HG03066 (cell line): Measurements from ENCODE around the gene SKAP1.

Source experiments
- ATAC-seq: cut with Tn5 transposase; IDR thresholded peaks from one replicate; pipeline ENCODE4 v1.9.1; 2021; ENCODE audit warnings: low read depth; ENCODE audit not compliant: unreplicated experiment

SKAP1 gene

DNA sequence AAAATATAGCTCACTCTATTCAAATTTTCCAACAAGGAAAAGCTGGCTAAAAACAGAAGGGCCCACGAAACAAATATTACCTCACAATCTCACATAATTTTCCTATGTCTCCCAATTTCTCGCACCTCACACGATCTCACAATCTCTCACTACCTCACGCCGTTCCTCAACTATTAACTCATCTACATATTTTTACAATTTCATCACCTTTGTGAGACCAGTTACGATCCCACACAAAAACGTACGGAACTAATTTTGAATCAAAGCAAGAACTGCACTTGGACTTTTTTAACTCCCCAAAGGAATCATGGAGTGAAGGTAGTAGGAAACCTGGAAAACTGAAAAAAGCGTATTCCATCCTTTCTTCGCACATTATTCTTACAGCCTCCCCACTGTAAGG, 329.9 kb downstream of the SKAP1 start:
- no peak for ATAC-seq

DNA sequence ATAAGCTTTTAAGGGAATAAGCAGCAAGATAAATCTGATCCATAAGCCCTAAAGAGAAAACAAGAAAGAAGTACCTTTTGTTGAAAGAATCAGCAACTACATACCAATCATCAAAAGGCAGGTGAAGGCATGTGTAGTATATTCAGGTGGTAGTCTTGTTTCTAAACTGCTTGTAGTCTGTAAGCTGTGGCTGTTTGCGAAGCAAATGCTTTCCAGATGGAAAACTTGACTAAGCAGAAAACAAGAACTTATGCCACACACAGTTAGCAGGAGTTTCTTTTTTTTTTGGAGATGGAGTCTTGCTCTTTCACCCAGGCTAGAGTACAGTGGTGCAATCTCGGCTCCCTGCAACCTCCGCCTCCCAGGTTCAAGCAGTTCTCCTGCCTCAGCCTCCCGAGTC, 334.4 kb downstream of the SKAP1 start:
- no peak for ATAC-seq

DNA sequence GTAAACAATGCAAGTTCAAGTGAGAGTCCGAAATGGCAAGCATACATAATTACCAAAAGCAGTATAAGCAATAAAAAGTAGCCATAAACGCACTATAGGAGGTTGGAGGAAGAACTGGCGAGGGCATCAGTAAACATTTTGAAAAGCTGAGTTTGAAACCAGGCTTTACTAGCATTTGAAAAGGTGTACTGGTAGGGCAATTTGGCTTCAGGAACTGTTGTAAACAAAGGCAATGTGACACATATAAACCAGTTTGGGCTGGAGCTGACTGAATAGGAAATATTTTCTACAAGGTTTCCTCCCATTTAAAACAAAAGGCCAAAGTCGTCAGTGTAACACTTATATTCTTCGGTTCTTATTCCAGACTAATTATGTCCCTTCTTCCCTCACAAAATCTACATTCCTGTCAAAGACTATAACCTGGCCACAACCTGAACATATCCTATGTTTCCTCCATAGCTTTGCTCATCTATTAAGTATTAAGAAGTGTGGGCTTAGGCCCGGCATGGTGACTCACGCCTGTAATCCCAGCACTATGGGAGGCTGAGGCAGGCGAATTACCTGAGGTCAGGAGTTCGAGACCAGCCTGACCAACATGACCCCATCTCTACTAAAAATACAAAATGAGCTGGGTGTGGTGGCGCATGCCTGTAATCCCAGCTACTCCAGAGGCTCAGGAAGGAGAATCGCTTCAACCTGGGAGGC, 336.5 kb downstream of the SKAP1 start:
- no peak for ATAC-seq

DNA sequence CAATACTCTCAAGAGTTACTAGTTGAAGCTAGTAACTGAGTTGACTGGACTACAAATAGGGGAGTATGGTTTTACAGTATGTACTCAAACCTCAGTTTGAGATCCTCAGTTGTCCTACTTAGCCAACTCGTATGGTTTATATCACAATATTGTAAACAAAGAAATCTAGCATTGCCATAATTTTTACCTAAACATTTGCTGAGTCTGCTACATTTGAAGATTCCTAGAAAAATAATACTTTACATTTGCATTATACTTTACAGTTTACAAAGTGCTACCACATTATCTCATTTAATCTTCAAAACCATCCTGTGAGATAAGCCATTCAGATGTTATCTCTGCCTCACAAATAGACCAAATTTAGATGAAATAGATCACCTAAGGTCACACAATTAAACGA, 345.1 kb downstream of the SKAP1 start:
- no peak for ATAC-seq
